Retinal pigment epithelial cell (primary cell): ENCODE measurements around the gene PNLIPRP3.

Experiments
- DNase-seq: peaks from one replicate; pipeline ENCODE4 v3.0.0-alpha.2; 2010; ENCODE audit warnings: low read depth
- H3K4me3 ChIP-seq: 2 replicates; pipeline ENCODE4 v1.5.1; 2011; ENCODE audit warnings: mild to moderate bottlenecking, low read length, control low read depth, moderate library complexity
- TF ChIP-seq, protein P1 (sequence below): conservative IDR thresholded peaks from 2 replicates; pipeline ENCODE4 v1.5.1; 2011; ENCODE audit warnings: low read depth, low read length, control low read depth, inconsistent platforms

Gene PNLIPRP3

DNA sequence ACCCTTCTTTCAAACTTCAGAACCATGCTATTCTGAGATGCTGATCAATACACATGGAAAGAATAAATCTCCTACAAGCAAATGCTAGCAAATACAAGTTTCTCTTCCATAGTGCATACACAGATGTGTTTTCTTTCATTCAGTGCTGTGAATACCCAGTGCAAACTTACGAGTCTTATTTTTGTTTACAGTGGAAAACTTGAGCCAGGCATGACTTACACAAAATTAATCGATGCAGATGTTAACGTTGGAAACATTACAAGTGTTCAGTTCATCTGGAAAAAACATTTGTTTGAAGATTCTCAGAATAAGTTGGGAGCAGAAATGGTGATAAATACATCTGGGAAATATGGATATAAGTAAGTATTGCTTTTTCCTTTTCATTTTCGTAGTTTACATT lies 48.8 kb downstream of the PNLIPRP3 start:
- TF ChIP-seq, protein P1, sequence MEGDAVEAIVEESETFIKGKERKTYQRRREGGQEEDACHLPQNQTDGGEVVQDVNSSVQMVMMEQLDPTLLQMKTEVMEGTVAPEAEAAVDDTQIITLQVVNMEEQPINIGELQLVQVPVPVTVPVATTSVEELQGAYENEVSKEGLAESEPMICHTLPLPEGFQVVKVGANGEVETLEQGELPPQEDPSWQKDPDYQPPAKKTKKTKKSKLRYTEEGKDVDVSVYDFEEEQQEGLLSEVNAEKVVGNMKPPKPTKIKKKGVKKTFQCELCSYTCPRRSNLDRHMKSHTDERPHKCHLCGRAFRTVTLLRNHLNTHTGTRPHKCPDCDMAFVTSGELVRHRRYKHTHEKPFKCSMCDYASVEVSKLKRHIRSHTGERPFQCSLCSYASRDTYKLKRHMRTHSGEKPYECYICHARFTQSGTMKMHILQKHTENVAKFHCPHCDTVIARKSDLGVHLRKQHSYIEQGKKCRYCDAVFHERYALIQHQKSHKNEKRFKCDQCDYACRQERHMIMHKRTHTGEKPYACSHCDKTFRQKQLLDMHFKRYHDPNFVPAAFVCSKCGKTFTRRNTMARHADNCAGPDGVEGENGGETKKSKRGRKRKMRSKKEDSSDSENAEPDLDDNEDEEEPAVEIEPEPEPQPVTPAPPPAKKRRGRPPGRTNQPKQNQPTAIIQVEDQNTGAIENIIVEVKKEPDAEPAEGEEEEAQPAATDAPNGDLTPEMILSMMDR: no peak
- DNase-seq: no peak
- no peak overlapping the region for H3K4me3 ChIP-seq

DNA sequence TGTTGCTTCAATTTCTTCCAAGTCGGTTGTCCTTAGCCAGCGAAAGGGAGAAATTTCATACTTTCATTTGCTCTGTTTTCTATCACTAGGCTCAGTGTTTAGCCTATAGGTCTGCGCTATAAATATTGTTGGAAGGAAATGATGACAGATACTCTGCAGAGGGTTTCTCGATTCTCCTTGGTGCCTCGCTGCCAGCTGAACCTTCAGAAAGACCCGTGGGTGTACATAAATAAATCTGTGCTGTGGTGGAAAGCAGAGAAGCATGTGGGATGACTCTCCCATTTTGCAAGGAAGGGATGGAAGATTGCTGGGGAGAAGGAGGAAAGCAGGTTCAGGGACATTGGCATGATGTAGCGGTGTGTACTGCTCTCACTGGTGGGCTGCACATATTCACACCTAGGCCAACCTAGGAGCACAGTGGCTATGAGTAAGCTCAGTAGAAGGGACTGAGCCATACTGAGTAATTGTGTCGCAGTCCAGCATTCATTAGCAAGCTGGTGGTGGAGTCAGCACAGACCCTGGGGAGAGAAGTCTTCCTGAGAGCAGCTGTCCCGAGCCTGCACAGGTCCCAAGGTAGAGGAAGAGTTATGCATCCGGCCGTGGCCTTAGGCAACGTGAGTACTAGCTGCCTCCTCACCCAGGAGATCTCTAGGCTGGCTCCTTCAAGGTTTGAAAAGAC lies 50.5 kb downstream of the PNLIPRP3 start:
- H3K4me3 ChIP-seq: no peak overlapping the region
- TF ChIP-seq, protein P1: no peak
- no peak for DNase-seq

DNA sequence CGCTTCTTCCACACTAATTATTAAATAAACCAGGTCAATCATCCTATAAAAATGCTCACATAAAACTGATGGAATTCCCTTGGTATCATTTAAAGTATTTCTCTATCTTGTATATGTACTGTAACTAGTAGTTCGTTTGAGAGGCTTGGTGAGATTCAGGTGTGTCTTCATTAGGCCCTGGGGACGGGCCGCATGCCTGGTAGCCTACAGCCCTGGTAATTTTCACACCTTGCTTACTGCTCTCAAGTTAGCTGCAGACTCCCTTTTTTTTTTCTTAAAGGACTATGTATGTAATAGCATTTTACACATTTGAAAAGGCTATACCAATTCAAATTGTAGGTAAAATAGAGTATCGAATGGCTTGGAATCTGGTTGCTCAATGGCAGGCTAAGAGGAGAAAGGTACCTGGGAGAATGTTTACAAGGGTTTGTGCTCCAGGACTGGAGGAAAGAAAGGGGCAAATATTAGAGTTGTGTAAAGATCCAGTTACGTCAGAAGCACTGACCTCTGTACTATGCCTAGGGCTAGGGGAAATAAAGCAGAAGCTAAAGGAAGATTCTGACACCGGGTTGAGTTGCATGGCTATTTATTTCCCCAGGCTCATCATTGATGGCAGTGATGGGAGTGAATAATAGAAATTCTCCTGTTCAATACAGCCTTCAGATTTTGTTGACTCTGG lies 59.3 kb downstream of the PNLIPRP3 start:
- no peak overlapping the region for H3K4me3 ChIP-seq
- DNase-seq: no peak
- TF ChIP-seq, protein P1: no peak

DNA sequence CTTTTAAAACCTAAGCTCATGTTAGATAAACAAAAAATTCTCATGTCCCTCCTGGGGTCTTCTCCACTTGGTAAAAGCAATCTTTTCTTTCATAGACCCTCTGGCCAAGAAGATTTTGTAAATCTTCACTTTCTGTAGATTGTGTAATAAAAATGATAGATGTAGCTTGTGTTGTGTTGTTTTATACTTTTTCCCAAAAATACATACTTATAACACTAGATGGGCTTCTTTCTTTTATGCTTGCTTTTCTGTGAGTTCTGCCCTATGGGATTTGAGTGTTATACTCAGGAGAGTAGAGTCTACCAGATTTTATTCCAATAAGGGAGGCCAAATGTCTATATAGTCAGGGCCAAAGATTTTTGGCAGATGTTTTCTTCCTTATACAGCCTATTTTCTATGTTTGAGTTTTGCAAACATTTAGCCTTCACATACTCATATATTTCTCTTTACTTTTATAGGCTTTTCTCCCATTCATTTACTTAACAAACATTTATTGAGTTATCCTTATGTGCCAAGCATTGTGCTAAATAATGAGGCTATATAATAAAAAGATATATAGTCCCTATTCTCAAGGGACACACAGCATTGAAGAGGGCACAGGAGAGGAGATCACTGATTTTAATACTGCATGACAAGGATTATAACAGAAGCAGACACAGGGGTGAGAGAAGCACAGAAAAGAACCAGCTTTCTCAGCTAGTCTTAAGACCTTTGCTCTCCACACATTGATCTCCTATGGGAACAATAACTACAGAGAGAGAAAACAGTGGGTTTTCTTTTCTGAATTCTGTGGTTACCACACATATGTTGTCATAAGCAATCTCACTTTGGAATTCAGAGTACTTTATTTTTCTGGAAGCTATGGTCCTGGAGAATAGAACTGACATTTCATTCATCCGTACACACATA lies 60.1 kb downstream of the PNLIPRP3 start:
- no peak for DNase-seq
- TF ChIP-seq, protein P1: no peak

DNA sequence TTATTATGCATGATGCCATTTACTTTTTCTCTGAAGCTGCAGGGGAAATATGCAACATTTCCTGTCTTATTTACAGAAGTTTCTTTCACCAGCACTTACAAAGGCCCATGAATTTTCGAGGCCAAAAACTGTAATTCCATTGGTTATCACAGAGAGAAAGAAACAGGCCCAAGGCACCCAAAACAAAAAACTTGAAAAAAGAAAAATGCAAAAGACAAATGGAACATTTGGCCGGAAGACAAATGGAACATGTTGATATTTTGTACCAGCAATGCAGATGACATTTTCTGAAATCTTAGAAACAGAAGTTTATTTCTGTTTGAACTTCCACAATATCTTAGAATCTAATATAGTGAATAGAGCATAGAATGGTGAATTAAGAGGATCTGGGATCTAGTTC lies 61.8 kb downstream of the PNLIPRP3 start:
- TF ChIP-seq, protein P1: no peak
- no peak for DNase-seq
- H3K4me3 ChIP-seq: no peak overlapping the region

More for the DNA sequence above, 60.1 kb downstream of the PNLIPRP3 start:
- H3K4me3 ChIP-seq: no peak overlapping the region

DNA sequence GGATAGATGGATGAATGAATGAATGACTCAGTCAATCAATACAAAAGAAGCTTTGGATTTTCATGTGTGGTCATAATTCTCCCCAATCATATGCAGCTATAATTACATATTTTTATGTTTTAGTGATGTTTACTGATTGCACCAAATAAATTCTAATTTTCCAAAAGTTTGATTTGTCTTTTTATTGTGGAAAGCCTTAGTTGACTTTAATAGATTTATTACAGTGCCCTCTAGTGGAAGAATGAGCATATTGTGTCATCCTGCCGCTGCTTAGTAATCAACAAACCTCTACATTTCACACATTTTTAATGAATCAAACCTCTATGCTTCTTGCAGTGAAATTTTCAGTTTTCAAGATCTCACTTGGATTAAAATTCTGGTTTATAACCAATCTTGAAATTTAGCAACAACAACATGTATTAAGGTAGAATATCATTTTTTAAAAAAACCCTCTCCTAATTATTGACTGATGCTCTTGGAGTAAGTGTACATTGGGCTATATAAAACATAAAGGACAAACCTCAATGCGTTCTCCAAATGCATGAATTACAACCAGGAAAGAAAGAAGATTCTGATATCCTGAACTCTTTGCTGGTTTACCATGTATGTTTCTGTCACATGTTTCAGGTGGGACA lies 62.5 kb downstream of the PNLIPRP3 start:
- H3K4me3 ChIP-seq: no peak overlapping the region
- no peak for DNase-seq
- TF ChIP-seq, protein P1: peak; percentile 70
